ENCODE results near the gene RPS25.

Gene RPS25

GRCh38 chr11:119051440-119052162 is 33.5 kb upstream of the RPS25 start:
- no peak overlapping the region for H3K4ac ChIP-seq (ENCODE audit: low read length)
- H3K9me3 ChIP-seq (replicated peaks in 1 of 2; ENCODE audit: control insufficient read depth in 2 of 2, insufficient read depth in 1 of 2, low read depth in 1 of 2, low read length in 2 of 2): no peaks in the 10 kb centered on the region
- H3K27me3 ChIP-seq (ENCODE audit: control insufficient read depth in 3 of 3, insufficient read depth in 3 of 3, low read depth in 1 of 3, low read length in 3 of 3): no peaks in the 10 kb centered on the region
- H2BK120ac ChIP-seq (ENCODE audit: low read depth, low read length): no peak overlapping the region
- H3K9ac ChIP-seq (ENCODE audit: low read depth, low read length, poor library complexity): no peak overlapping the region
- no CpG with 5 or more reads among the region's 17 CpGs for WGBS, 2 donors (ENCODE audit: extremely low coverage in 2 of 2, insufficient read length in 2 of 2, insufficient replicate concordance in 1 of 2)
- DNase-seq (ENCODE audit: low spot score): no peak
- H2BK12ac ChIP-seq (ENCODE audit: low read length): no peak overlapping the region
- no peak overlapping the region for H3K14ac ChIP-seq (ENCODE audit: low read length)
- no peak overlapping the region for H4K91ac ChIP-seq (ENCODE audit: low read depth, low read length, poor library complexity)
- H2BK5ac ChIP-seq (ENCODE audit: low read length): no peak overlapping the region
- peak overlapping the region; percentile 26 for H3K23ac ChIP-seq (ENCODE audit: low read depth, low read length, poor library complexity)
- H3K79me1 ChIP-seq (ENCODE audit: low read depth, low read length): peaks cover 27% of the 10 kb centered on the region
- H3K27ac ChIP-seq (replicated peaks; ENCODE audit: low read length): no peak overlapping the region
- H4K8ac ChIP-seq (ENCODE audit: low read depth, low read length): peak overlapping the region; percentile 26
- H3K4me1 ChIP-seq (ENCODE audit: control insufficient read depth in 2 of 2, insufficient read depth in 1 of 2, low read depth in 1 of 2, low read length in 2 of 2): peaks cover 2 to 5% of the 10 kb centered on the region in 2 donors
- no peak overlapping the region for H2AFZ ChIP-seq (ENCODE audit: low read length)
- peaks cover 74 to 91% of the 10 kb centered on the region in 2 donors for H3K36me3 ChIP-seq (replicated peaks in 1 of 2; ENCODE audit: control insufficient read depth in 2 of 2, insufficient read depth in 2 of 2, low read length in 2 of 2)
- no peak overlapping the region for H2BK15ac ChIP-seq (ENCODE audit: low read length)
- no peak overlapping the region for H3K18ac ChIP-seq (ENCODE audit: low read length)
- H2AK5ac ChIP-seq (ENCODE audit: low read depth, low read length): no peak overlapping the region
- H3K4me2 ChIP-seq (ENCODE audit: insufficient read depth, low read length, poor library complexity, severe bottlenecking): no peak overlapping the region
- peak overlapping the region in 1 of 2 donors; percentile 26 for H3K4me3 ChIP-seq (ENCODE audit: low read length in 2 of 2)

GRCh38 chr11:119049081-119049480 is 30.9 kb upstream of the RPS25 start:
- Histone ChIP-seq H4K8ac (ENCODE audit: low read depth, low read length) (no peak overlapping the region), H3K23ac (ENCODE audit: low read depth, low read length, poor library complexity) (no peak overlapping the region), H3K27me3 (ENCODE audit: control insufficient read depth in 3 of 3, insufficient read depth in 3 of 3, low read depth in 1 of 3, low read length in 3 of 3) (no peaks in the 10 kb centered on the region), H2AK5ac (ENCODE audit: low read depth, low read length) (no peak overlapping the region), H3K9ac (ENCODE audit: low read depth, low read length, poor library complexity) (no peak overlapping the region), H3K4ac (ENCODE audit: low read length) (no peak overlapping the region), H4K91ac (ENCODE audit: low read depth, low read length, poor library complexity) (no peak overlapping the region), H3K27ac (replicated peaks; ENCODE audit: low read length) (no peak overlapping the region), H3K4me3 (ENCODE audit: low read length in 2 of 2) (no peak overlapping the region), H3K79me1 (ENCODE audit: low read depth, low read length) (peaks cover 6% of the 10 kb centered on the region), H2AFZ (ENCODE audit: low read length) (no peak overlapping the region), H2BK12ac (ENCODE audit: low read length) (no peak overlapping the region), H3K14ac (ENCODE audit: low read length) (no peak overlapping the region), H2BK120ac (ENCODE audit: low read depth, low read length) (no peak overlapping the region), H2BK15ac (ENCODE audit: low read length) (no peak overlapping the region), H3K36me3 (replicated peaks in 1 of 2; ENCODE audit: control insufficient read depth in 2 of 2, insufficient read depth in 2 of 2, low read length in 2 of 2) (peaks cover 74 to 98% of the 10 kb centered on the region in 2 donors), H3K4me1 (ENCODE audit: control insufficient read depth in 2 of 2, insufficient read depth in 1 of 2, low read depth in 1 of 2, low read length in 2 of 2) (no peaks in the 10 kb centered on the region), H3K4me2 (ENCODE audit: insufficient read depth, low read length, poor library complexity, severe bottlenecking) (no peak overlapping the region), H2BK5ac (ENCODE audit: low read length) (no peak overlapping the region), H3K9me3 (replicated peaks in 1 of 2; ENCODE audit: control insufficient read depth in 2 of 2, insufficient read depth in 1 of 2, low read depth in 1 of 2, low read length in 2 of 2) (no peaks in the 10 kb centered on the region), H3K18ac (ENCODE audit: low read length) (no peak overlapping the region)
- no CpG with 5 or more reads among the region's 7 CpGs for WGBS, 2 donors (ENCODE audit: extremely low coverage in 2 of 2, insufficient read length in 2 of 2, insufficient replicate concordance in 1 of 2)
- DNase-seq (ENCODE audit: low spot score): no peak

GRCh38 chr11:119048644-119049043 is 30.5 kb upstream of the RPS25 start:
- H2AK5ac ChIP-seq (ENCODE audit: low read depth, low read length): no peak overlapping the region
- WGBS, 2 donors (ENCODE audit: extremely low coverage in 2 of 2, insufficient read length in 2 of 2, insufficient replicate concordance in 1 of 2): no CpG with 5 or more reads among the region's 9 CpGs
- no peaks in the 10 kb centered on the region for H3K27me3 ChIP-seq (ENCODE audit: control insufficient read depth in 3 of 3, insufficient read depth in 3 of 3, low read depth in 1 of 3, low read length in 3 of 3)
- no peak overlapping the region for H3K4me3 ChIP-seq (ENCODE audit: low read length in 2 of 2)
- H3K27ac ChIP-seq (replicated peaks; ENCODE audit: low read length): no peak overlapping the region
- no peak overlapping the region for H2BK5ac ChIP-seq (ENCODE audit: low read length)
- DNase-seq (ENCODE audit: low spot score): no peak
- no peak overlapping the region for H3K9ac ChIP-seq (ENCODE audit: low read depth, low read length, poor library complexity)
- no peak overlapping the region for H2BK15ac ChIP-seq (ENCODE audit: low read length)
- no peak overlapping the region for H3K18ac ChIP-seq (ENCODE audit: low read length)
- no peak overlapping the region for H2BK12ac ChIP-seq (ENCODE audit: low read length)
- H2BK120ac ChIP-seq (ENCODE audit: low read depth, low read length): no peak overlapping the region
- H3K4me2 ChIP-seq (ENCODE audit: insufficient read depth, low read length, poor library complexity, severe bottlenecking): no peak overlapping the region
- H3K9me3 ChIP-seq (replicated peaks in 1 of 2; ENCODE audit: control insufficient read depth in 2 of 2, insufficient read depth in 1 of 2, low read depth in 1 of 2, low read length in 2 of 2): no peaks in the 10 kb centered on the region
- no peak overlapping the region for H3K4ac ChIP-seq (ENCODE audit: low read length)
- peaks cover 70 to 93% of the 10 kb centered on the region in 2 donors for H3K36me3 ChIP-seq (replicated peaks in 1 of 2; ENCODE audit: control insufficient read depth in 2 of 2, insufficient read depth in 2 of 2, low read length in 2 of 2)
- H4K8ac ChIP-seq (ENCODE audit: low read depth, low read length): no peak overlapping the region
- H2AFZ ChIP-seq (ENCODE audit: low read length): no peak overlapping the region
- peaks cover 4% of the 10 kb centered on the region for H3K79me1 ChIP-seq (ENCODE audit: low read depth, low read length)
- no peak overlapping the region for H3K14ac ChIP-seq (ENCODE audit: low read length)
- H3K4me1 ChIP-seq (ENCODE audit: control insufficient read depth in 2 of 2, insufficient read depth in 1 of 2, low read depth in 1 of 2, low read length in 2 of 2): no peaks in the 10 kb centered on the region
- no peak overlapping the region for H3K23ac ChIP-seq (ENCODE audit: low read depth, low read length, poor library complexity)
- H4K91ac ChIP-seq (ENCODE audit: low read depth, low read length, poor library complexity): no peak overlapping the region

GRCh38 chr11:119047205-119047604 is 29.1 kb upstream of the RPS25 start:
- no peak overlapping the region for H3K14ac ChIP-seq (ENCODE audit: low read length)
- H3K23ac ChIP-seq (ENCODE audit: low read depth, low read length, poor library complexity): no peak overlapping the region
- H2BK5ac ChIP-seq (ENCODE audit: low read length): no peak overlapping the region
- no peak overlapping the region for H2BK120ac ChIP-seq (ENCODE audit: low read depth, low read length)
- H3K4me2 ChIP-seq (ENCODE audit: insufficient read depth, low read length, poor library complexity, severe bottlenecking): no peak overlapping the region
- DNase-seq (ENCODE audit: low spot score): no peak
- H2BK12ac ChIP-seq (ENCODE audit: low read length): no peak overlapping the region
- no peaks in the 10 kb centered on the region for H3K4me1 ChIP-seq (ENCODE audit: control insufficient read depth in 2 of 2, insufficient read depth in 1 of 2, low read depth in 1 of 2, low read length in 2 of 2)
- no peak overlapping the region for H3K9ac ChIP-seq (ENCODE audit: low read depth, low read length, poor library complexity)
- H3K79me1 ChIP-seq (ENCODE audit: low read depth, low read length): peaks cover 4% of the 10 kb centered on the region
- H2BK15ac ChIP-seq (ENCODE audit: low read length): no peak overlapping the region
- no peak overlapping the region for H3K4ac ChIP-seq (ENCODE audit: low read length)
- H4K91ac ChIP-seq (ENCODE audit: low read depth, low read length, poor library complexity): no peak overlapping the region
- no peak overlapping the region for H3K27ac ChIP-seq (replicated peaks; ENCODE audit: low read length)
- no peaks in the 10 kb centered on the region for H3K9me3 ChIP-seq (replicated peaks in 1 of 2; ENCODE audit: control insufficient read depth in 2 of 2, insufficient read depth in 1 of 2, low read depth in 1 of 2, low read length in 2 of 2)
- no peak overlapping the region for H4K8ac ChIP-seq (ENCODE audit: low read depth, low read length)
- no peak overlapping the region for H2AK5ac ChIP-seq (ENCODE audit: low read depth, low read length)
- no peaks in the 10 kb centered on the region for H3K27me3 ChIP-seq (ENCODE audit: control insufficient read depth in 3 of 3, insufficient read depth in 3 of 3, low read depth in 1 of 3, low read length in 3 of 3)
- no peak overlapping the region for H2AFZ ChIP-seq (ENCODE audit: low read length)
- H3K4me3 ChIP-seq (ENCODE audit: low read length in 2 of 2): no peak overlapping the region
- no peak overlapping the region for H3K18ac ChIP-seq (ENCODE audit: low read length)
- no CpG with 5 or more reads among the region's 6 CpGs for WGBS, 2 donors (ENCODE audit: extremely low coverage in 2 of 2, insufficient read length in 2 of 2, insufficient replicate concordance in 1 of 2)
- peaks cover 60 to 79% of the 10 kb centered on the region in 2 donors for H3K36me3 ChIP-seq (replicated peaks in 1 of 2; ENCODE audit: control insufficient read depth in 2 of 2, insufficient read depth in 2 of 2, low read length in 2 of 2)
